GM23338 (cell line): ENCODE data around the gene ETFBKMT. TPM values are rescaled to one million over a fixed set of nuclear protein-coding genes. Genes with fewer than 3 reads are reported as not detected.
"Not testable (repeated sequence)": the region's sequence is repeated elsewhere in the genome, so short reads cannot be mapped to it uniquely, and the experiment has no call there.

Experiments
- ATAC-seq: fragments of 200-7000 bp; cut with Tn5 transposase; 3 replicates; pipeline ENCODE4 v1.9.1; 2020
- DNase-seq: peaks from one replicate; pipeline ENCODE4 v3.0.0-alpha.2; 2015; ENCODE audit warnings: low spot score
- H2AFZ ChIP-seq: fragments of 200-600 bp; sonication (generic); 2 replicates; pipeline ENCODE4 v1.8.0; 2016; ENCODE audit warnings: antibody characterized with exemption, mild to moderate bottlenecking, moderate library complexity
- H3F3A ChIP-seq: fragments of 200-600 bp; sonication (generic); replicated peaks from 2 replicates; pipeline ENCODE4 v1.8.0; 2017; ENCODE audit warnings: antibody characterized with exemption, mixed run types, low read depth
- H3K27ac ChIP-seq: fragments of 200-600 bp; sonication (generic); 2 replicates; pipeline ENCODE4 v1.6.1; 2016; ENCODE audit warnings: low read depth
- H3K27me3 ChIP-seq: fragments of 200-600 bp; sonication (generic); 2 replicates; pipeline ENCODE4 v1.8.0; 2016; ENCODE audit warnings: mild to moderate bottlenecking, mixed run types, moderate library complexity; ENCODE audit not compliant: insufficient read depth
- H3K36me3 ChIP-seq: fragments of 200-600 bp; sonication (generic); 2 replicates; pipeline ENCODE4 v1.8.0; 2016; ENCODE audit warnings: mild to moderate bottlenecking; ENCODE audit not compliant: insufficient read depth
- H3K4me1 ChIP-seq: fragments of 200-600 bp; sonication (generic); 2 replicates; pipeline ENCODE4 v1.8.0; 2016; ENCODE audit warnings: mild to moderate bottlenecking, moderate library complexity; ENCODE audit not compliant: insufficient read depth
- H3K4me2 ChIP-seq: fragments of 200-600 bp; sonication (generic); 2 replicates; pipeline ENCODE4 v1.7.1; 2017; ENCODE audit warnings: mixed run types
- H3K4me3 ChIP-seq: fragments of 200-600 bp; sonication (generic); 2 replicates; pipeline ENCODE4 v1.6.1; 2016; ENCODE audit warnings: mixed run types
- H3K79me2 ChIP-seq: fragments of 200-600 bp; sonication (generic); replicated peaks from 2 replicates; pipeline ENCODE4 v1.8.0; 2017; ENCODE audit warnings: mild to moderate bottlenecking; ENCODE audit not compliant: insufficient read depth
- H3K9me2 ChIP-seq: fragments of 200-600 bp; sonication (generic); 2 replicates; pipeline ENCODE4 v1.8.0; 2017; ENCODE audit not compliant: insufficient read depth
- H4K20me1 ChIP-seq: fragments of 200-600 bp; sonication (generic); replicated peaks from 2 replicates; pipeline ENCODE4 v1.8.0; 2017; ENCODE audit warnings: mild to moderate bottlenecking; ENCODE audit not compliant: insufficient read depth
- H3K27ac Mint-ChIP-seq: 2 replicates; pipeline ENCODE4 v1.8.0; 2020; ENCODE audit warnings: inconsistent platforms, mild to moderate bottlenecking, moderate library complexity, mixed read lengths
- H3K27me3 Mint-ChIP-seq: 3 replicates; pipeline ENCODE4 v1.8.0; 2022; ENCODE audit warnings: low read depth, mild to moderate bottlenecking, moderate library complexity, mixed read lengths, inconsistent platforms; ENCODE audit not compliant: insufficient read depth, poor library complexity
- H3K36me3 Mint-ChIP-seq: 3 replicates; pipeline ENCODE4 v1.8.0; 2021; ENCODE audit warnings: low read depth, mild to moderate bottlenecking, inconsistent platforms, moderate library complexity, mixed read lengths
- H3K4me1 Mint-ChIP-seq: 3 replicates; pipeline ENCODE4 v1.8.0; 2020; ENCODE audit warnings: mild to moderate bottlenecking, inconsistent platforms, mixed read lengths
- H3K4me3 Mint-ChIP-seq: 3 replicates; pipeline ENCODE4 v1.8.0; 2021; ENCODE audit warnings: moderate library complexity, mild to moderate bottlenecking, inconsistent platforms, mixed read lengths
- H3K9me3 Mint-ChIP-seq: 3 replicates; pipeline ENCODE4 v1.8.0; 2020; ENCODE audit warnings: moderate library complexity, mild to moderate bottlenecking, inconsistent platforms, mixed read lengths
- CREB1 ChIP-seq: fragments of 250-450 bp; sonication (Bioruptor Pico); IDR thresholded peaks from 2 replicates; pipeline ENCODE4 v1.5.0; 2020; ENCODE audit warnings: low read depth, mild to moderate bottlenecking, moderate library complexity
- EZH2 ChIP-seq: fragments of 200-600 bp; sonication (generic); IDR thresholded peaks from one replicate; pipeline ENCODE4 v1.8.0; 2017; ENCODE audit warnings: antibody characterized with exemption, mild to moderate bottlenecking, low read depth; ENCODE audit not compliant: unreplicated experiment
- EZH2phosphoT487 ChIP-seq: fragments of 200-600 bp; sonication (generic); IDR thresholded peaks from one replicate; pipeline ENCODE4 v1.8.1; 2018; ENCODE audit warnings: antibody characterized with exemption; ENCODE audit not compliant: unreplicated experiment
- NANOG ChIP-seq: IDR thresholded peaks from 2 replicates; pipeline ENCODE4 v1.6.1; 2016; ENCODE audit warnings: antibody characterized with exemption, borderline replicate concordance
- POLR2AphosphoS5 ChIP-seq: IDR thresholded peaks from 2 replicates; pipeline ENCODE4 v1.6.1; 2016; ENCODE audit warnings: antibody characterized with exemption, low read depth
- REST ChIP-seq: IDR thresholded peaks from one replicate; pipeline ENCODE4 v1.6.1; 2018; ENCODE audit warnings: antibody characterized with exemption; ENCODE audit not compliant: unreplicated experiment
- ZNF114 ChIP-seq: fragments of 250-450 bp; sonication (Bioruptor Pico); IDR thresholded peaks from 2 replicates; pipeline ENCODE4 v1.5.0; 2020; ENCODE audit warnings: mild to moderate bottlenecking, moderate library complexity
- ZNF331 ChIP-seq: fragments of 250-450 bp; sonication (Bioruptor Pico); IDR thresholded peaks from 2 replicates; pipeline ENCODE4 v1.5.0; 2020; ENCODE audit warnings: low read depth, mild to moderate bottlenecking, moderate library complexity
- ZNF462 ChIP-seq: fragments of 250-450 bp; sonication (Bioruptor Pico); IDR thresholded peaks from 2 replicates; pipeline ENCODE4 v1.5.0; 2020; ENCODE audit warnings: mild to moderate bottlenecking, moderate library complexity
- polyA plus RNA-seq: library from polyadenylated mRNA; unstranded; fragments of >200 nt; fragmentation: Nextera tagmentation; extraction: Ambion mirVana; gene quantifications from 2 replicates; pipeline ENCODE4 v1.2.1, GENCODE V29; 2016
- total RNA-seq: library from RNA; depleted of rRNA; stranded (reverse); fragments of >200 nt; shearing (Covaris generic); gene quantifications from 2 replicates; pipeline ENCODE4 v1.2.3, GENCODE V29; 2014

ETFBKMT gene
- total and polyA plus RNA-seq, 2 experiments from 2014 or later: 0.79 to 3.2 TPM

DNA sequence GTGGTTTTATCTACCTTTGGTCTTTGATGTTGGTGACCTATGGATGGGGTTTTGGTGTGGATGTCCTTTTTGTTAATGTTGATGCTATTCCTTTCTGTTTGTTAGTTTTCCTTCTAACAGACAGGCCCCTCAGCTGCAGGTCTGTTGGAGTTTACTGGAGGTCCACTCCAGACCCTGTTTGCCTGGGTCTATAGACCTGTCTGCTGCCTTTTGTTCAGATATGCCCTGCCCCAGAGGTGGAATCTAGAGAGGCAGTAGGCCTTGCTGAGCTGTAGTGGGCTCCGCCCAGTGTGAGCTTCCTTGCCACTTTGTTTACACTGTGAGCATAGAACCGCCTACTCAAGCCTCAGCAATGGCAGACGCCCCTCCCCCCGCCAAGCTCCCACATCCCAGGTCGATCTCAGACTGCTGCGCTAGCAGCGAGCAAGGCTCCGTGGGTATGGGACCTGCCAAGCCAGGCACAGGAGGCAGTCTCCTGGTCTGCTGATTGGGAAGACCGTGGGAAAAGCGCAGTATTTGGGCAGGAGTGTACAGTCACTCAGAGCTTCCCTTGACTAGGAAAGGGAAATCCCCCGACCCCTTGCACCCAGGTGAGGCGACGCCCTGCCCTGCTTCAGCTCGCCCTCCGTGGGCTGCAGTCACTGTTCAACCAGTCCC, 59.2 kb downstream of the ETFBKMT start:
- H3K4me3 Mint-ChIP-seq, H2AFZ ChIP-seq, H3F3A ChIP-seq, H3K27me3 Mint-ChIP-seq, H3K9me2 ChIP-seq, H3K36me3 ChIP-seq, H4K20me1 ChIP-seq, H3K27me3 ChIP-seq, H3K4me1 ChIP-seq, H3K27ac Mint-ChIP-seq, H3K9me3 Mint-ChIP-seq, H3K79me2 ChIP-seq: not testable (repeated sequence)
- ATAC-seq (peak; percentile 77), DNase-seq (peak; percentile 85)
- H3K27ac ChIP-seq: peak overlapping the region; percentile 47; the same call in 1 of the 2 replicates
- peaks cover 11% of the 10 kb centered on the region for H3K4me1 Mint-ChIP-seq
- peaks cover 15% of the 10 kb centered on the region; the same call in 2 of the 3 replicates for H3K36me3 Mint-ChIP-seq
- peak overlapping the region; percentile 40; the same call in 1 of the 2 replicates for H3K4me3 ChIP-seq
- H3K4me2 ChIP-seq: peak overlapping the region; percentile 70
- 0 out of 2 replicates have a peak, but pooled peaks have one; percentile 19 for TF ChIP-seq POLR2AphosphoS5

- no peak overlapping the region for H3K4me3 ChIP-seq
- H3K27me3 Mint-ChIP-seq: peaks cover 6% of the 10 kb centered on the region
- no peaks in the 10 kb centered on the region for H3K36me3 ChIP-seq
- peaks cover 4% of the 10 kb centered on the region; the same call in 2 of the 3 replicates for H3K9me3 Mint-ChIP-seq
- TF ChIP-seq REST (no peak), EZH2phosphoT487 (no peak), NANOG (no peak), ZNF114 (CRISPR knock-in tag) (no peak), POLR2AphosphoS5 (no peak), ZNF462 (CRISPR knock-in tag) (no peak), ZNF331 (CRISPR knock-in tag) (no peak), CREB1 (no peak), EZH2 (no peak)
- H4K20me1 ChIP-seq: no peaks in the 10 kb centered on the region
- no peaks in the 10 kb centered on the region for H3K27me3 ChIP-seq
- H3K9me2 ChIP-seq: no peaks in the 10 kb centered on the region; the same call in 1 of the 2 replicates
- H3K36me3 Mint-ChIP-seq: peaks cover 15% of the 10 kb centered on the region; the same call in 2 of the 3 replicates
- peaks cover 15% of the 10 kb centered on the region for H3K4me1 Mint-ChIP-seq
- no peak overlapping the region for H3K4me2 ChIP-seq
- ATAC-seq (no peak), DNase-seq (no peak)
- no peak overlapping the region for H3K4me3 Mint-ChIP-seq
- H3K27ac Mint-ChIP-seq: no peak overlapping the region
- H3K4me1 ChIP-seq: peaks cover 9% of the 10 kb centered on the region
- no peaks in the 10 kb centered on the region for H3K79me2 ChIP-seq
- no peak overlapping the region for H3K27ac ChIP-seq
- H3F3A ChIP-seq: no peaks in the 10 kb centered on the region
- no peak overlapping the region for H2AFZ ChIP-seq
Measured at GRCh38 chr12:31722580-31722979, 63.1 kb downstream of the ETFBKMT start.
